ENCODE data around the gene OR2AJ1.

The OR2AJ1 gene

GRCh38 chr1:247924868-247925267 is at the start of gene OR2AJ1:
OR2AJ1 (plus strand) TSS chr1:247924889; CDS start chr1:247933769, 8,880 bp downstream.
- H3K4me3 ChIP-seq (ENCODE audit: low read depth, low read length) = no peak within 1 kb of the TSS
- DNase-seq (ENCODE audit: low read depth) = no peak

GRCh38 chr1:247883346-247883745 is 41.3 kb upstream of the OR2AJ1 start:
- DNase-seq (ENCODE audit: low read depth) = no peak
- no peak overlapping the region for H3K4me3 ChIP-seq (ENCODE audit: low read depth, low read length)

GRCh38 chr1:247884797-247885413 is 39.8 kb upstream of the OR2AJ1 start:
- H3K4me3 ChIP-seq (ENCODE audit: low read depth, low read length) = no peak overlapping the region
- no peak for DNase-seq (ENCODE audit: low read depth)

DNA sequence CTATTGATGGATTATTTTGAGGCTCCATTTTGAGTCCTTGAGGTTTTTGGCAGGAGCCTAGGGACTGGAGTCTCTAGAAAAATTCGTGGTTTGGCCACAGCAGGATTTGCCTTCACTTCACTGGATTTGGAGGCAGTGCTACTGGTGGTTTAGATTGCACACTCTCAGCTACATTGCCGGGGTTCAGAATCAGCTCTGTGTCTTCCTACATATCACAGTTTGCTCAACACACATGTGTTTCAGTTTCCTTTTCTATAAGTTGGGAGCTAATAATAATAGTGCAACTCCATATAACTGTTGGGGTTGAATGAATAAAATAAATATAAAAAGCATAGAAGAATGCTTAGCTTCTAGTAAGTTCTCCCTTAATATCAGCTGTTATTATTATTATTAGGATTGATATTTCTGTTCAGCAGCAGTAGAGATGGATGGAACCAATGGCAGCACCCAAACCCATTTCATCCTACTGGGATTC is 29.5 kb upstream of the OR2AJ1 start, which contains the start of gene OR2W3:
Gene OR2W3 (plus strand): TSS at position 425 of the 475 bp plus-strand sequence. CDS start 0 bp downstream, at position 425.
- no peak for DNase-seq (ENCODE audit: low read depth)
- H3K4me3 ChIP-seq (ENCODE audit: low read depth, low read length) = no peak within 1 kb of the TSS

GRCh38 chr1:247895976-247896375 is 28.7 kb upstream of the OR2AJ1 start:
- DNase-seq (ENCODE audit: low read depth) = no peak
- no peak overlapping the region for H3K4me3 ChIP-seq (ENCODE audit: low read depth, low read length)

GRCh38 chr1:247904122-247904521 is 20.6 kb upstream of the OR2AJ1 start:
- no peak for DNase-seq (ENCODE audit: low read depth)
- no peak overlapping the region for H3K4me3 ChIP-seq (ENCODE audit: low read depth, low read length)

- DNase-seq (ENCODE audit: low read depth) = no peak
- H3K4me3 ChIP-seq (ENCODE audit: low read depth, low read length) = no peak overlapping the region
These were observed 19.5 kb upstream of the OR2AJ1 start for GRCh38 chr1:247905181-247905580.

- no peak for DNase-seq (ENCODE audit: low read depth)
- H3K4me3 ChIP-seq (ENCODE audit: low read depth, low read length) = no peak overlapping the region
These were observed 18.7 kb upstream of the OR2AJ1 start for GRCh38 chr1:247905910-247906503.

- H3K4me3 ChIP-seq (ENCODE audit: low read depth, low read length) = no peak overlapping the region
- peak; percentile 2 for DNase-seq (ENCODE audit: low read depth)
These were observed 18.1 kb upstream of the OR2AJ1 start for GRCh38 chr1:247906504-247907047.

DNA sequence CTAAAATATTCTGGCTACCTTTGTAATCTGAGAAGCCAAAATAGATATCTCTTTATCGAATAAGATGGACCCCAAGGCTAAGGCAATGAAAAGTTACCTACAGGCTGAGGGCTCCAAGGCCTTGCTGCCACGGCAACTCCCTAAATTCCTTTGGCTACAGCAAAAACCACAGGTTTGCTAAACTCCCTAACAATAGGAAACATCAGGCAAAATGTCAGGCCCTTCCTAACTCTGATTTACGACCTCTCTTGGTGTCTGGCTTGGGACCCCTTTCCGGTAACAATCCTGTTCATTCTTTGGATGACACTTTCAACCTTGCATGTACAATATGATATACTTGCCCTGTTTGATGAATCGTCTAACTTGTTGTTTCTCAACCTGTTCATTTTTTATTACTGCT is 15.9 kb upstream of the OR2AJ1 start:
- no peak for DNase-seq (ENCODE audit: low read depth)
- no peak overlapping the region for H3K4me3 ChIP-seq (ENCODE audit: low read depth, low read length)

GRCh38 chr1:247913786-247914185 is 10.9 kb upstream of the OR2AJ1 start:
- H3K4me3 ChIP-seq (ENCODE audit: low read depth, low read length) = no peak overlapping the region
- no peak for DNase-seq (ENCODE audit: low read depth)

DNA sequence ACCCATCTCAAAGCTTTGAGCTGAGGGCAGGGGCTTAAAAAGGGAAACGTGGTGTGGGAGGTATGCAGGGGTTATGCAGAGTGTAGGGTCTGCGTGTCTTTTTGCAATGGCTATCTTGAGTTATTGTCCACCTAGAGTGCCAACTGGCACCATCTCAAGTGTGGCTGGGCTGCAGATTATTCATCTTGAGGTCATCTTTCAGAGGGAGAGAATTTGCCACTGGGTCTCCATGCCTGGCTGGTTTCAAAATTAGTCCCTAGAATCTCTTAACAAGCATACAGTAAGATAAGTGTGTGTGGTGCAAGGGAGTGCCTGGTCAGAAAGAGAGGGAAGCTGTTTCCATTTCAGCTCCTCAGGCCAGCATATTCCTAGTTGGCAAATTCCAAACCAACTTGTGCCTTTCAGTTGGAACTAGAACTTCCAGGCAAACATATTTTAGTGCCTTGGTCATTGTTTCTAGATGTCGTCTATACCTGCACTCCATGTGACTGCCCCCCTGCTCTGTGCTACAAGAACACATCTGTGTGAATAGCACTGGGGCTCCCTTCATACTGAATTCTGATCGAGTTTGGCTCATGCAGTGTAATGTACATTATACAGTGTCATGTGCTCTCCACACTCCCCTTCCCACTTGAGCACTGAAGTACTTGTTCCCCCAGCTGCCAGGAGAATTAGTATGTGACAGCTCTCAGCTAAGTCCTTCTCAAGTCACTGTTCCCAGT is 9.6 kb upstream of the OR2AJ1 start:
- H3K4me3 ChIP-seq (ENCODE audit: low read depth, low read length) = no peak overlapping the region
- no peak for DNase-seq (ENCODE audit: low read depth)

DNA sequence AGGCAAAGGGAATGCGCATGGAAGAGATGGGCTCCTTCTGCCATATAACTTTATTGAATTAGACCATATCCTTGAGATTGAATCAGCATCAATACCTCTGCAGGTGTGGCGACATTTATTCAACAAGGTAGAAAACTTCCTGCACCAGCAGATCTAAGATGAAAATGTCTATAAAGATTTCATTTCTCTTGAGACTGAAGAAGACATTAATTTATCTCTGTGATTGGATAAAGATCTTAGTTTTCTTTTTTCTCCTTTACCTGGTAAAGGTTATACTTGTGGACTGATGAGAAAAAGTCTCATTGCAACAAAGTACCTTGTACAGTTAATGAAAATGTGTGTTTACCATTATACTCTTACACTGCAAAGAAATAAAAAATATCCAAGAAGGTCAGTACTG is 4.7 kb upstream of the OR2AJ1 start, which contains the start of gene OR2T8:
Gene OR2T8 (plus strand): TSS at position 301 of the 400 bp plus-strand sequence. CDS start 766 bp downstream, outside the sequence.
- H3K4me3 ChIP-seq (ENCODE audit: low read depth, low read length) = no peak within 1 kb of the TSS
- DNase-seq (ENCODE audit: low read depth) = no peak

- no peak for DNase-seq (ENCODE audit: low read depth)
- no peak overlapping the region for H3K4me3 ChIP-seq (ENCODE audit: low read depth, low read length)
These were observed 748 bp upstream of the OR2AJ1 start for GRCh38 chr1:247923941-247924340.

- no peak for DNase-seq (ENCODE audit: low read depth)
- no peak overlapping the region for H3K4me3 ChIP-seq (ENCODE audit: low read depth, low read length)
These were observed 9.3 kb downstream of the OR2AJ1 start for GRCh38 chr1:247933989-247934388.

DNA sequence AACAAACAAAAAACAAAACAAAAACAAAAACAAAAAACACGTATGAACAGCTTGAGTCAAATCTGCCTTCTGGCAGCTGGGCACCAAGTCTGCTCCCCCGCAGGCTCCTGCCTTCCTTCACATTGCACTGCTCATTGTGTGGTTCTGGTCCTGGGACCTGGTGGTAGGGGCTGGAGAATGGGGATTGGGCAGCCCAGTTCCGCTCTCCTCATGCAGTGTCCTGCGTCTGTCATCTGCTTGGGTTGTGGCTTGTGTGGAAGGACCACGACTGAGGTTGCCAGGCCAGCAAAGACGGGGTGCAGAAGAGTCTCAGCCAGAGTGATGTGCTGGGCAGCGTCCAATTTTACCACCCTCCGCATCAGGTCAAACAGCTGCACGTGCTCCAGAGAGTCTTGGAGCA is 11.1 kb downstream of the OR2AJ1 start:
- DNase-seq (ENCODE audit: low read depth) = no peak
- no peak overlapping the region for H3K4me3 ChIP-seq (ENCODE audit: low read depth, low read length)

DNA sequence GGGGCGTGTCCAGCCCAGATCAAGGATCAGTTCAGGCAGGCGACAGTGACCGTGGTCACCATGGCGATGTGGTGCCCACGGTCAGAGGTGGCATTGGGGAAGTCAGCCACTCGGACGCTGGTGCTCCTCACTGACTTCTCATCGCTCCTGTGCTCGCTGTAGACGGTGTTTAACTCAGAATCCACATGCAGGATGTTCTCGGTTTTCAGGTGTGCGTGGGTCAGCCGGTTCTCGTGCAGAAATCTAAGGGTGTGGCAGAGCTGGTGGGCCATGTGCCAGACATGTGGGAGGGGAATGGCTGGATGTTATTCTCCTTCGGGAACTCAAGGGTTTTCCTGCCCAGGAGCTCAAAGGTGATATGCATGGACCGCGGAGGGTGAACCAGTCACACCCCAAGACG is 11.7 kb downstream of the OR2AJ1 start:
- no peak overlapping the region for H3K4me3 ChIP-seq (ENCODE audit: low read depth, low read length)
- DNase-seq (ENCODE audit: low read depth) = no peak

DNA sequence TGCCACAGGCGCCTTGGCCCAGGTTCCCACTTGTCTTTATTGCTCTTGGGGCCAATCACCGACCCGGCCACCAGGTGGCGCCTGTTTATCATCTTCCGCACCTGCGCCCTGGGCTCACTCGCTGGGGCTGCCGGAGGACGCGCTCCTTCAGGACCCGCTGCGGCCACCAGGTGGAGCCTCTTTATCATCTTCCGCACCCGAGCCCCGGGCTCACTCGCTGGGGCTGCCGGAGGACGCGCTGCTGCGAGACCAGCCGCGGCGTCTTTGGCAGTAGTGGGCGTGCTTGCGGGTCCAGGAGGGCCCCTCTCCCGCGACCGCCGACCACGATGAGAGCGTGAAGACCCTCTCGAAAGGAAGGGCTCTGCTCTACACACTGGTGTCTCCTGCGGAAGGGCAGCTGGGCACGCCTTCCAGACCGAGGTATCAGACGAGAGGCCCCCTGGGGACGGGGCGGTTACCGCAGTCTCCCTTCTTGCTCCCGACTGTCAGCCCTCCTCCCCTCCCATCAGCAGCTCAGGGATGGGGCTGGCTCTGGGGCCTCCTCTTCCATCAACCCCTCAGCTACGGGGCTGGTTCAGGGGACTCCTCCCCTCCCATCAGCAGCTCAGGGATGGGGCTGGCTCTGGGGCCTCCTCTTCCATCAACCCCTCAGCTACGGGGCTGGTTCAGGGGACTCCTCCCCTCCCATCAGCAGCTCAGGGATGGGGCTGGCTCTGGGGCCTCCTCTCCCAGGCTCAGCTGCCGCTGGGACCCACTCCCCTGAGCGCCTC is 12.5 kb downstream of the OR2AJ1 start:
- peak; percentile 1 for DNase-seq (ENCODE audit: low read depth)
- peak overlapping the region; percentile 39 for H3K4me3 ChIP-seq (ENCODE audit: low read depth, low read length)

DNA sequence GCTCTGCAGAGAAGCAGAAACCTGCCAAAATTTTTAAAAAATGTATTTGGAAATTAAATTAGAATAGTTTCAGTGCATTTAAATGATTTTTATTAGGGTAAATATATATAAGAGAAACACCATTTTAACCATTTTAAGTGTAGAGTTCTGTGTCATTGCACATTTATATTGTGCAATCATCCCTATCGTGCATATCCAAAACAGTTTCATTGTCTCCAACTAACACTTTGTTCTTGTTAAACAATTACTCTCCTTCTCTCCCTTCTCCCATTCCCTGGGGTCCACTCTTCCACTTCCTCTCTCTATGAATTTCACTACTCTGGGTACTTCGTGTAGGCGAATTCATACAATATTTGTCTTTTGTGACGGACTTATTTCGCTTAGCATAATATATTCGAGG is 17.9 kb downstream of the OR2AJ1 start:
- H3K4me3 ChIP-seq (ENCODE audit: low read depth, low read length) = no peak overlapping the region
- DNase-seq (ENCODE audit: low read depth) = no peak

All from skeletal muscle cell (primary cell).